IPS DF 6.9 (cell line): Measurements from ENCODE around the gene RSF1.
"Not testable (repeated sequence)": the region's sequence is repeated elsewhere in the genome, so short reads cannot be mapped to it uniquely, and the experiment has no call there.

ENCODE experiments used
- DNase-seq: peaks from one replicate; pipeline ENCODE4 v3.0.0-alpha.2; 2013; ENCODE audit warnings: low read depth, low spot score
- H3K27ac ChIP-seq: one replicate; pipeline ENCODE4 v1.5.1; 2013; ENCODE audit warnings: low read length, control low read depth
- H3K27me3 ChIP-seq: 2 replicates; pipeline ENCODE4 v1.6.1; 2013; ENCODE audit warnings: mild to moderate bottlenecking, low read length; ENCODE audit not compliant: control insufficient read depth, insufficient read depth
- H3K36me3 ChIP-seq: 2 replicates; pipeline ENCODE4 v1.6.1; 2013; ENCODE audit warnings: low read length; ENCODE audit not compliant: control insufficient read depth, insufficient read depth
- H3K4me1 ChIP-seq: 2 replicates; pipeline ENCODE4 v1.6.1; 2013; ENCODE audit warnings: low read length; ENCODE audit not compliant: control insufficient read depth, insufficient read depth
- H3K4me3 ChIP-seq: 2 replicates; pipeline ENCODE4 v1.5.1; 2013; ENCODE audit warnings: mild to moderate bottlenecking, low read length
- H3K9me3 ChIP-seq: 2 replicates; pipeline ENCODE4 v1.6.1; 2013; ENCODE audit warnings: low read length, inconsistent platforms; ENCODE audit not compliant: control insufficient read depth, insufficient read depth
- WGBS: extraction: QIAGEN DNeasy Blood & Tissue Kit; methylation state at CpG from one replicate; pipeline ENCODE4 v1.1.7; 2013; ENCODE audit warnings: mixed read lengths, missing lambda C conversion rate; ENCODE audit not compliant: insufficient read length, insufficient coverage; 5-methylcytosine and 5-hydroxymethylcytosine counted together

RSF1 gene

DNA sequence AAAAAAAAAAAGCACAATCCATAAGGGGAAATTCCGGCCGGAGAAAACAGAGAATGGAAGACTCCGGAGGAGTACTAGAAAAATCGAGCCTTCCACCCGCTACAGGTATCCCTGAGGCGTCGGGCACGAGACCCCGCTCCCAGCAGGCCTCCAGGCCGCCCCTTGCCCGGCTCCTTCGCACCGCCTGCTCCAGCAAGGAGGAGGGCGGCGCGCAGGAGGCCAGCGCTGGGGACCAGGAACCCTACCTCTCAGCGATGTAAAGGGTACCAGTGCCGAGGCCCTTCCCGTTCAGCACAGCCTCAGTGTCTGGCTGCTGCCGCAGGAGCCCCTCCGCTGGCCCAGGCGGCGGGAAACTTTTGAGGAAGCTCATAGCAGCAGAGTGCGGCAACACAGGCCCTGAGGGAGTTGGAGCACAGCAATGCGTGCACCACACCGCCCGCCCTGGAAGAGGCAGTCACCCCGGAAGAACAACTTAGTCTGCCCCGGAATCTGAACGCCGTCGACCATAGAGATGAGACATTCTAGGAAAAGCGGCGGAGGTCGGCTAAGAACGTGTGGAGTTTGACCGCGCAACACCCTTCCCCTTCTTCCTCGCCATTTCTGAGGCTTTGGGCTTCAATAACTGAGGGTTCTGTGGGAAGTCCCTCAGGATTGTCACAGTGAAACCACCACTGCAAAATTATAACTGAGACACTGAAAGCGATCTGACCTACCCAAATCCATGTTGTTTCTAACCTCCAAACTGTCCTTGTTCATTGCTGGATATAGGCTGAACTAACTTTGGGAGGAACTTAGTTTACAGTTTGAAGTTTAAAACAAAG is 183.0 kb downstream of the RSF1 start, which contains the start of gene CLNS1A:
Gene CLNS1A (minus strand): TSS at position 450 of the 821 bp plus-strand sequence. CDS start 80 bp downstream, at position 370.
- no peaks in the 10 kb centered on the region for H3K9me3 ChIP-seq
- H3K27ac ChIP-seq = no peak within 1 kb of the TSS
- peaks cover 1% of the 10 kb centered on the region; the same call in 1 of the 2 replicates for H3K4me1 ChIP-seq
- no peaks in the 10 kb centered on the region for H3K36me3 ChIP-seq
- no peaks in the 10 kb centered on the region for H3K27me3 ChIP-seq
- DNase-seq = peak; percentile 68
- no CpG with 5 or more reads among the region's 41 CpGs for WGBS
- H3K4me3 ChIP-seq = peak within 1 kb of the TSS; percentile 91

- Histone ChIP-seq H3K4me3 (peak overlapping the region; percentile 59; the same call in 1 of the 2 replicates), H3K27ac (no peak overlapping the region), H3K27me3 (no peaks in the 10 kb centered on the region), H3K4me1 (peaks cover 1% of the 10 kb centered on the region; the same call in 1 of the 2 replicates), H3K36me3 (no peaks in the 10 kb centered on the region), H3K9me3 (no peaks in the 10 kb centered on the region)
- WGBS = no CpG with 5 or more reads among the region's 14 CpGs
- no peak for DNase-seq
These were observed 183.7 kb downstream of the RSF1 start for GRCh38 chr11:77636731-77637344.

DNA sequence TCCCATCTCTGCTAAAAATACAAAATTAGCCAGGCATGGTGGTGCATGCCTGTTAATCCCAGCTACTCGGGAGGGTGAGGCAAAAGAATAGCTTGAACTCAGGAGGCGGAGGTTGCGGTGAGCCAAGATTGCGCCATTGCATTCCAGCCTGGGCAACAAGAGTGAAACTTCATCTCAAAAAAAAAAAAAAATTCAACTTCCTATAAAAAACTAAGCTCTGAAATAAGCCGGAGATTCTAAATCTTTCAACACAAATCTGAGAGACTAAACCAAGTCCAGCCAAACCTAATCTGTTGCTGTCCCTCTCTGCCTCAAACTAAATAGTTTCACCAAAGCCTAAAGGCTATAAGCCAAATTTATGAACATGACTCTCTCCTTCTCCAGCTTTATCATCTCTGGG is 186.6 kb downstream of the RSF1 start:
- not testable (repeated sequence) for H3K27ac ChIP-seq, H3K27me3 ChIP-seq, H3K36me3 ChIP-seq, H3K4me1 ChIP-seq, H3K4me3 ChIP-seq, H3K9me3 ChIP-seq, DNase-seq
- no CpG with 5 or more reads among the region's 5 CpGs for WGBS

DNA sequence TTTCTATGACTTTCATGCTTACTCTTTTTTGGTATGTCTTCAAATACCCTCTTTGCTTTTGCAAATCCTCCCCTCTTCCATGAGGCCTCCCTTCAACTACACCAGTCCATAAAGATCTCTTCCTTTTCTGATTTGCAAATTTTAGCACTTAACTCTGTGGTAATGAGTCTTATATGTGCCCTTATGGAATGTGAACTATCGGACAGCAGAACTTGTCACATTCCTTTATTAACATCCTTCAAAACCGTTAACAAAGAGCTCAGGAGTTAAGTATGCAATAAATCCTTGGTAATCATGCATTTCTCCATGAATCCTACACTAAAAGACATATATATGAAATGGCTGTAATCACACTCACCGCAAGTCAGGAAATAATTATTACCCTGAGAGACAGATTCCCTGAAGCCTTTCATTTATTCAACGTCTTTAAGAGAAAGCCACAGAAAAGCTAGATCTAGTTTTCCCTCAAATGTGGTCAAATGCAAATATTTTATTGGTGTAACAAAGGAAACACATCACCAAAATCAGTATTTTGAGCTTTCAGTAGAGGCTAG is 190.3 kb downstream of the RSF1 start:
- no peak for DNase-seq
- Histone ChIP-seq H3K4me1 (no peaks in the 10 kb centered on the region), H3K27me3 (no peaks in the 10 kb centered on the region), H3K36me3 (no peaks in the 10 kb centered on the region; the same call in 1 of the 2 replicates), H3K27ac (no peak overlapping the region), H3K9me3 (no peaks in the 10 kb centered on the region), H3K4me3 (no peak overlapping the region)
- no CpG with 5 or more reads among the region's 4 CpGs for WGBS

DNA sequence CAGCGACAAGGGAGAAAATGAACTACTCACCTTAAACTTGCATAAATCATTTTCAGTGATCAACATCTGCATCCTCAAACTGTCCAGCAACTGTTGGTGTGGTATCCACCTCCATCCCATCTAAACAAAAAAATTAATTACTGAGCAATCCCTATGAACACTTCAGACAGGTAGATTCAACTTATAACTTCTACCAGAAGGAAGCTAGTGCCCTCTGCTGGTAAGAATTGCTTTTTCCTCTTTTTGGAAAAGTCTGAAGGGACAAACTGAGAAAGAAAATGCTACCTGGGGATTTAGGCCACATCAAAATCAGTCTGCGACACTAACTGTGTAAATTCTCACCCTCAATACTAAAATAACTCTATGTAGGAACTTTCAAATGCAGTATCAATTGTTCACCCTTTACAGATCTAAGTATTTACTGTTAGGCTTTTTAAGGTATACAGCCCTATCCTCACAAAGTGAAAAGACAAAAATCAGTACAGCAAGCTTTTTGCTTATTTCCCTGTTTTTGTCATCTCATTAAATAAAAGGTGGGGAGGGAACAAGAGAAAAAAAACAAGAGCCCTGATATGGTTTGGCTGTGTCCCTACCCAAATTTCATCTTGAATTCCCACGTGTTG is 200.8 kb downstream of the RSF1 start:
- H3K4me3 ChIP-seq = no peak overlapping the region
- DNase-seq = peak; percentile 11
- no peaks in the 10 kb centered on the region for H3K9me3 ChIP-seq
- peaks cover 16% of the 10 kb centered on the region; the same call in 1 of the 2 replicates for H3K36me3 ChIP-seq
- WGBS = no CpG with 5 or more reads among the region's 3 CpGs
- no peak overlapping the region for H3K27ac ChIP-seq
- no peaks in the 10 kb centered on the region for H3K27me3 ChIP-seq
- H3K4me1 ChIP-seq = no peaks in the 10 kb centered on the region

DNA sequence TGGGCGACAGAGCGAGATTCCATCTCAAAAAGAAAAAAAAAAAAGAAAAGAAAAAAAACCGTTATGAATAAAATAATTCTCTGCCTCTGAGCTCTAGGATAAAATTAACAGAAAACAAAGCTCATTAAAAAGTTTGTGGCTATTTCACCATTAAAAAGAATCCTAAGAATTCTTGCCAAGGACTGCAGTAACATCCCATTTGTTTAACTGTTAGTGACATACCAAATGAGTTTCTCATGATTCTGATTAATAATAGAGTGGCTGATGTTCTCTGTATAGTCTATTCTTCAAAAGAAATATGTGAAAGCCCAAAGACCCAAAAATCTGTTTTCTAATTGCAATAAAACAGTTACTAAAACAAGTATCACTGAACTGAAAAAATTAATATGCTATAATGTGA is 202.6 kb downstream of the RSF1 start:
- H3K27ac ChIP-seq = no peak overlapping the region
- H3K36me3 ChIP-seq = peaks cover 14% of the 10 kb centered on the region; the same call in 1 of the 2 replicates

GRCh38 chr11:77611921-77612320 is 208.6 kb downstream of the RSF1 start:
- Histone ChIP-seq H3K4me3 (no peak overlapping the region), H3K4me1 (no peaks in the 10 kb centered on the region), H3K9me3 (no peaks in the 10 kb centered on the region), H3K27me3 (no peaks in the 10 kb centered on the region), H3K27ac (no peak overlapping the region), H3K36me3 (peaks cover 11% of the 10 kb centered on the region; the same call in 1 of the 2 replicates)
- no peak for DNase-seq

More for the DNA sequence above, 202.6 kb downstream of the RSF1 start:
- H3K9me3 ChIP-seq = no peaks in the 10 kb centered on the region
- DNase-seq = no peak
- no CpG with 5 or more reads among the region's 3 CpGs for WGBS
- H3K4me3 ChIP-seq = no peak overlapping the region
- no peaks in the 10 kb centered on the region for H3K4me1 ChIP-seq
- no peaks in the 10 kb centered on the region for H3K27me3 ChIP-seq
